ENCODE results near the gene SLC17A8.

SLC17A8 gene

DNA sequence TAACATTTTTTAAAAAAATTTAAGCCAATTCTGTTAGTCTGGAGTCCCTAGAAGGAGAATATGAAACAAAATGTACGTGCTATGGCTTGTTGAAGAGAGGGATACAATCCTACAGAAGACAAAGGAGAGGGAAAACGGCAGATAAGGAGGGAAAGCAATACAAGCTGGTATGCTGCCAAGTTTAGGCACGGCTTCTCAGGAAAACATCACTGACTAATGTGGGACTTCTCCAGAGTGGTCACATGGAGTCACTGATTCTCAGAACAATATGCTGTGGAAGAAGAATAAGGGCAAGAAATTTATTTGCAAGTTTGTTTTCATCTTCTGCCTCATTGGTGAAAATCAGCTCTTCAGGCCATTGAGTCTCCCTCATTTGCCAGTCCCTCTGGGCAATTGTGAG is 93.9 kb downstream of the SLC17A8 start:
- peak; percentile 48 for DNase-seq (ENCODE audit: low read depth)
- no peak overlapping the region for H3K4me3 ChIP-seq (ENCODE audit: low read depth, low read length)
- TF ChIP-seq CTCF (conservative IDR thresholded peaks at IDR 0.05; ENCODE audit: low read depth, low read length), result no peak

DNA sequence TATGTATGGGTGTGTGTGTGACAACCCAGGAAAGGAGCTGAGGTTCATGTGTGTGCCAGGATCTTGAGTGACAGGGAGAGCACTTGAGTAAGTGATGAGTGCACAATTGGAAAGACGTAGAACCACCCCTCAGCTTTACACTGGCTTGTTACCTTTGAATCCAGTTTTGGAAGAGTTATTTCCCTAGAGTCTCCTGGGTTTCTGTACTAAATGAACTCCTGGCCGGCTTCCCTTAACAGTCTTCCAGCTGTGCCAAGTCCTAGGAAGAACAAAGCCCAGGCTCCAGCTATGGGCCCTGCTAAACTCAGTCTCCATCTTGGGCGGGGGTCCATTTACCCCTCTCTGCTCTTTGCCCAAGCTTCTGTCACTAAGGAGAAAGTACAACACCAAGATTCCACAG is 97.1 kb downstream of the SLC17A8 start:
- no peak overlapping the region for H3K4me3 ChIP-seq (ENCODE audit: low read depth, low read length)
- no peak for TF ChIP-seq CTCF (conservative IDR thresholded peaks at IDR 0.05; ENCODE audit: low read depth, low read length)
- no peak for DNase-seq (ENCODE audit: low read depth)

- TF ChIP-seq CTCF (conservative IDR thresholded peaks at IDR 0.05; ENCODE audit: low read depth, low read length), result no peak
- DNase-seq (ENCODE audit: low read depth), result no peak
- H3K4me3 ChIP-seq (ENCODE audit: low read depth, low read length), result no peak overlapping the region
Observed at GRCh38 chr12:100455896-100456295, 99.0 kb downstream of the SLC17A8 start.

DNA sequence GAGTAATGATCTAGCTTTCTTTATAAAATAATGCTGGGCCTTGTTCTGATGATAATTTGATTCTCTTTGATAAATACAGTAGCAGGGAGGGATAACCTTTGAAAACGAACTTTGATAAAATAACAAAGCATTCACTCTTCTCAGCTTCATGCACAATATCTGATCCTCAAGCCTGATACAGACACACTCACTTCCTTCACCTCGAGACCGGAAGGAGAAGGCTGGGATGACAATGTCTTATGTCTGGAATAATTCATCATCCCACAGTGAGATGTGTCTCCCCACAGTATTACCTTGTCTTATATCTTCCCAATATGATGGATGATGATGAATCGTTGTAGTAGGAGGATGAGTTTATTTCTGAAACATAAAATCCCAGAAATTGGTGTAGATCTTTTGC is 101.3 kb downstream of the SLC17A8 start:
- no peak overlapping the region for H3K4me3 ChIP-seq (ENCODE audit: low read depth, low read length)
- TF ChIP-seq CTCF (conservative IDR thresholded peaks at IDR 0.05; ENCODE audit: low read depth, low read length), result no peak
- DNase-seq (ENCODE audit: low read depth), result no peak

DNA sequence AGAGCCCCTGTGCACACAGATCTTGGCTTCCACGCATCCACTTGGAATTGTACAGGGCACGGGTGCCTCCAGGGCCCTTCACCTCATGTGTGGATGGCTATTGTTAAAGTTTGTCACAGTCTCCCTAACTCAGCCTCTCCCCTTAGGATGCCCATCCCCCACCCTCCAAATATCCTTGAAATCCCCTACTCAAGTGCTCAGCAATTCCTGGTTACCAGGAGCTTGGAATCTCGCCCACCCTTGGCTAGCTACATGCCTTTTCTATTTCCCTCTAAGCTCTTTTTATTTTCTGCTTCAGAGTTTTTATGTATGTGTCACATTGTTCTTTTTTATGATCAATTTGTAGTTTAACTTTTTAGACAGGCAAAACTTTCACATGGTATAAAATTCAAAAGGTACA is 103.8 kb downstream of the SLC17A8 start:
- DNase-seq (ENCODE audit: low read depth), result no peak
- TF ChIP-seq CTCF (conservative IDR thresholded peaks at IDR 0.05; ENCODE audit: low read depth, low read length), result no peak

DNA sequence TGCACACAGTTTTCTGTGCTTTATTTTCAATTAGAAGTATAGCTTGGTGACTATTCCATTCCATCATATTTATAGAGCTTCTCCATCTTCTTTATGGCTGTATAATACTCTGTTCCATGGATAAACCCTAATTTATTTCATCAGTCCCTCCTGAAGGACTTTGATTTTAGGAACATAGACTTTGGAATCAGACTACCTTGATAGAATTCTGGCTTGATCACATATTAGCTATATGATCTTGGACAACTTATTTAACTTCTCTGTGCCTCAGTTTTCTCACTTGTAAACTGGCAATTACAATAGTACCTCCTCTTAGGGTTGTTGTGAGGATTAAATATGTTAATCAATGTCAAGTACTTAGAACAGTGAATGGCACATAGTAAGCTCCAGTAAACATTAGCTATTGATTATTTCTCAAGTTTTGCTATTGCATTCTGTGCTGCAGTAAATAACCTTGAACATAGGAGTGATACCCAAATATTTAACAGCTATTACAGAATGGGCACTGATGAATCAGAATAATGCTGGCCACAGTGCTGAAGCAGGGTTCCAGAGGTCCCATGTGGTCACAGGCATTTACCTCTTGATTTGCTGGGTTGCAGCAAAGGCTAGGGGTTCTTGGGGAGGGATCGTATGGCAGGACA is 104.6 kb downstream of the SLC17A8 start:
- DNase-seq (ENCODE audit: low read depth), result no peak
- no peak overlapping the region for H3K4me3 ChIP-seq (ENCODE audit: low read depth, low read length)
- no peak for TF ChIP-seq CTCF (conservative IDR thresholded peaks at IDR 0.05; ENCODE audit: low read depth, low read length)

More for the DNA sequence above, 103.8 kb downstream of the SLC17A8 start:
- no peak overlapping the region for H3K4me3 ChIP-seq (ENCODE audit: low read depth, low read length)

- no peak for DNase-seq (ENCODE audit: low read depth)
- TF ChIP-seq CTCF (conservative IDR thresholded peaks at IDR 0.05; ENCODE audit: low read depth, low read length), result no peak
- H3K4me3 ChIP-seq (ENCODE audit: low read depth, low read length), result no peak overlapping the region
Observed at GRCh38 chr12:100463661-100464060, 106.8 kb downstream of the SLC17A8 start.
